Stimulated activated CD4-positive, alpha-beta T cell treated with anti-CD3 and anti-CD28 coated beads, Interleukin-15, amount 100 ng/mL, for 48 hours (primary cell): ENCODE results near the gene CRIM1.

Experiments used
- DNase-seq, 2 donors: peaks; one replicate each; pipeline ENCODE4 v3.0.0-alpha.2; 2020; ENCODE audit warnings: low read depth in 2 of 2

Gene CRIM1

DNA sequence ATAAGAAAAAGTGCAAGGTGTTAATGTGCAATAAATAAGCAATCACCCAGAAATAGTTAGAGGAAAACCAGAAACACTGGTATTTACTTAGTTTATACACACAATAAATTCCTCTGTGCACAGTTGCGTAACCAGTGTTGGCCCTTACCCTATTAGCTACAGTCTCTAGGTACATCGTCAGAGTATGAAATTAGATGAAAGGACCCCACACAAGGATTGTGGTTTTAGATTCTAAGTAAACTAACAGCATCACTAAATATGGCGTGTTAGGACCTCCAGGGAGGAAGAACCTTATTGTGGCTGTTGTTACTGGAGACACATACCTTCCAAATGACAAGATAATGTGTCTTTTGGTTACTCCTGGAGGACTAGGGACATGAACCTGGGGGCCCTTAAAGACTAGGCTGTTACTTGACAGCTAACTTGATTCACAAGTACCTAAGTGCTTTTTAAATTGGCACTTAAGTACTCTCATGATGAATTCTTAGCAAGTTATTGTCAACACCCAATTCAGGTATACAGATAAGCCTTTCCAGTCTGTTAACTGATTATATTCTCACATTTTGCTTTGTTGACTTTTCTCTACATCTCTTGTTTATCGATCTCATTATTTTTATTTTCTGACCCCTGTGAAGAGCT lies 127.1 kb downstream of the CRIM1 start:
- no peak for DNase-seq

GRCh38 chr2:36483290-36483689 lies 127.7 kb downstream of the CRIM1 start:
- no peak for DNase-seq

DNA sequence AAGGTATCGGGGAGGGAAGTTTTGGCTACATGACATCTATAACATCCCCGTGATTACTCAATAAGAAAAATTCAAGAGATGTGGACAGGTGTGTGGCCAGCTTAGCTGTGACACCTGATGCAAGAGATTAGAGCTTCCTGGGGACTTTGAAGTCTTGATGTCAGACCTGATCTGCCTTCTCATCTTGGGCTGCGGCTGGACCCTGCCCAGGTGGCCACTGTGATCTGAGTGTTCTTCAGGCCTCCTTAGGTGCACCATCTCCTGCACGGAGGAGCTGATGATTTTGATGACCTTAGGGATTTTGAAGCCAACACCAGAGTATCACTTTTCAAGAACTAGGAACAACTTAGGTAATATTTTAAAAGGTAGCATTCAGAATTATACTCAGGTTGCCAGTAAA lies 128.9 kb downstream of the CRIM1 start:
- no peak for DNase-seq

DNA sequence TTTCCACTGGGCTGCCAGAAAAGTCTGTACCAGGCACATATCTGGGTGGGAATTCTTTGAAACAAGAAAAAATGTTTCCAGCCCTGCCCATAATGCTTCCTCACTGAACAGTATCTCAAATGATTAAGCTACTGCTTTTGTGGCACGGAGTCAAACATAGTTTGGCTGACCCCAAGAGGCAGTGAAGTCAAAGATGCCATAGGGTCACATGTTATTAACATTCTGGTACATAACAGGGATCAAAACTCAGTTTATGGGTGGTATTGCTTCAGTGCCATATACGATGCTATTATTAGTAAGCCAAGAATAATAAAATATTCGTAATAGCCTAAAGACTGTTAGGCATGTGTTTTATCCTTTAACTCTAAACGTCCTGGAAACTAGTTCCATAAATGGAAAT lies 129.9 kb downstream of the CRIM1 start:
- no peak for DNase-seq

- no peak for DNase-seq
These were observed 131.0 kb downstream of the CRIM1 start for GRCh38 chr2:36486521-36487044.

DNA sequence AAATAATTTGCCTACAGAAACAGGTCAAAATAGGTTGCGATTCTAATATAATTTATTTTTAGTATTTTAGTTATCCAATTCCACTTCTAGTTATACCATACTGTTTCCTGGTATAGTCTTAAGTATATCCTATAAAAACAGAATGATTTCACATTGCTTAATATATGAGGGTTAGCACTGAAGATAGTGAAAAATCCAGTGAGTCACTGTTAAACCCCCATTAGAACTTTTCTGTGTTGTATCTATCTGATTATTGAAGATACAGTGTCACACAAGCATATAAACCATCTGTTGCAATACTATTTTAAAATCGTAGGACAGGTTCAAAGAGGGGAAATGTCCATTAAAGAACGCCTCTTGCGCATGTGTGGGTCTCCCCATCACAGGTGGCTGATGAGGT lies 132.4 kb downstream of the CRIM1 start:
- DNase-seq = no peak

GRCh38 chr2:36489281-36489680 lies 133.7 kb downstream of the CRIM1 start:
- DNase-seq = no peak

- DNase-seq = no peak
These were observed 135.2 kb downstream of the CRIM1 start for GRCh38 chr2:36490749-36491148.

GRCh38 chr2:36492216-36492945 lies 136.8 kb downstream of the CRIM1 start:
- DNase-seq = no peak

- DNase-seq = no peak
These were observed 137.7 kb downstream of the CRIM1 start for GRCh38 chr2:36493306-36493705.

GRCh38 chr2:36497570-36498163 lies 142.1 kb downstream of the CRIM1 start:
- no peak for DNase-seq

DNA sequence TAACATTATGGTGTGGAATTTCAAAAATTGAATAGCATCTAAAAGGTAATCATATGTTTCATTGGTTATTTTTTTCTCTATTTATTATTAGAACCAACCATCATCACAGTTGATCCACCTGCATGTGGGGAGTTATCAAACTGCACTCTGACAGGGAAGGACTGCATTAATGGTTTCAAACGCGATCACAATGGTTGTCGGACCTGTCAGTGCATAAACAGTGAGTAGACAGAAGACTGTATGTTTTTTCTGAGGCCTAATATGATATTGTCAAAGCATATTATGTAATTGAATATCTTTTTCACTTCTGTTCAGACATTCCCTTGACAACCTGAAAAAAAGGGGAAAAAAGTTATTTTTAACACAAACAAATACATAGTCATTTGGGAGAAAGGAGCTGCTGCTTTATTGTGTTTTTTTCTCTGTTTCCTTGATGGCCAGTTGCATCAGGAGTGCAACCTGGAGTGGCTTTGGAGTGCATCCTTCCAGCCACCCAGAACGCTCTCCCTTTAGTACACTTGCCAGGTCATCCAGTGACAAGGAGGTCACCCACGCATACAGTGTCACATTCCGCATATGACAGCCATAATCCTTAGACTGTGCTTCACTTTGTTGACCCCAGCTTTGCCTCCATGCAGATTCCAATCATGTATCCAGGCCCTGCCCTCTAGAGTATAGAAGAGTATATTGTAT lies 143.7 kb downstream of the CRIM1 start:
- DNase-seq = no peak

GRCh38 chr2:36500072-36500471 lies 144.5 kb downstream of the CRIM1 start:
- no peak for DNase-seq

- no peak for DNase-seq
These were observed 146.5 kb downstream of the CRIM1 start for GRCh38 chr2:36502081-36502480.

DNA sequence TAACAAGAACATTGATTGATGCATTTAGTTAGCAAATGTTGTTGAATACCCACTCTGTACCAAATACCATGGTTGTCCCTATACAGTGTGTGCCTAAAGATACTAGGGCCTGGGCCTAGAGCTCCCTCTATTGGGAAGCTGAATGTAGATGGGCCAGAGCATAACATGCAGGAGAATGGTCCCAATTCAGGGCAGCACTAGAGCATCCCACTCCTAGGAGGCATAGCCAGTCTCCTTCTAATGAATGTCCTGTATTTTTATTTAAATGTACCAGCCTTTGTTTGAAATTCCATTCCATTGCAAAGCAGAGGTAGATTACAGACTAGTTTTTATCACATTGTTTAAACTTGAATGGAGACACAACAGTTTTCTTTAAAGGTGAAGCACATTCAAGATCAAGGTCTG lies 151.8 kb downstream of the CRIM1 start:
- DNase-seq = peak; percentile 4 to 5

GRCh38 chr2:36509075-36509474 lies 153.5 kb downstream of the CRIM1 start:
- no peak for DNase-seq

GRCh38 chr2:36511858-36512603 lies 156.5 kb downstream of the CRIM1 start:
- no peak for DNase-seq

DNA sequence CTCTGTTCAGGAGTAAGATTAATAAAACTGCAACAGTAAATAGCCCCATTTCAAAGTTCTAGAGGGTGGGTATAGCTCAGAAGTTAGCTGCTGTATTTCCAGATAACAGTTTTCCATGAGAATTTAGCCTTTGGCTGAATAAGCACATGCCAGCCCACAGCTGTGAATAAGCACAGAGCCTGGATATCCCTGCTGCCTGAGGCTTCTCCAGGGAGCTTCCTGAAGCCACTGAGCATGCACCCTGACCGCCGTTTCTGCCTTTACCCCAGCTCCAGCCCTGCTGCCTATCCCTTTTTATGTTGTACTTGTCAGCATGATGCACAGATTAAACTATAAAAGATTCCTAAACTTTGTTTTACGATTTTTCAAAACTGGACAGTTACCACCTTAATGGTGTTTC lies 157.1 kb downstream of the CRIM1 start:
- no peak for DNase-seq

DNA sequence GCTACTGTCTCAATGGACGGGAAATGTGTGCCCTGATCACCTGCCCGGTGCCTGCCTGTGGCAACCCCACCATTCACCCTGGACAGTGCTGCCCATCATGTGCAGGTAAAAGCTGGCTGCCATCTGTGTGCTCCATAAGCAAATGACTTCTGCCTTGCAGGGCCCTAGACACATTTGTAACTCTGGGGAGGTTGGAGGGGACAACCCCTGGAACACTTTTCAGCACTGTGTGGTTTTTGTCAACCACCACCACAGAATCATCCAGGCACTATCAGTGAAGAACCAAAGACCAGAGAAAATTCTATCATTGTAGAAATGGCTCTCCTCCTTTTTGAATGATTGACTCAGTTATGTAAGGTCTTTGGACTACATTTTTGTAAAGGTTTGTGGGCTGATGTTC lies 158.1 kb downstream of the CRIM1 start:
- no peak for DNase-seq

GRCh38 chr2:36515538-36515937 lies 160.0 kb downstream of the CRIM1 start:
- DNase-seq = no peak

GRCh38 chr2:36516136-36516870 lies 160.7 kb downstream of the CRIM1 start:
- no peak for DNase-seq
